ELR (cell line): ENCODE measurements around the gene CABP2.
"Not testable (repeated sequence)": the region's sequence is repeated elsewhere in the genome, so short reads cannot be mapped to it uniquely, and the experiment has no call there.

Experiments used
- DNase-seq: peaks from one replicate; pipeline ENCODE4 v3.0.0-alpha.2; 2015; ENCODE audit warnings: low read depth

Gene CABP2

DNA sequence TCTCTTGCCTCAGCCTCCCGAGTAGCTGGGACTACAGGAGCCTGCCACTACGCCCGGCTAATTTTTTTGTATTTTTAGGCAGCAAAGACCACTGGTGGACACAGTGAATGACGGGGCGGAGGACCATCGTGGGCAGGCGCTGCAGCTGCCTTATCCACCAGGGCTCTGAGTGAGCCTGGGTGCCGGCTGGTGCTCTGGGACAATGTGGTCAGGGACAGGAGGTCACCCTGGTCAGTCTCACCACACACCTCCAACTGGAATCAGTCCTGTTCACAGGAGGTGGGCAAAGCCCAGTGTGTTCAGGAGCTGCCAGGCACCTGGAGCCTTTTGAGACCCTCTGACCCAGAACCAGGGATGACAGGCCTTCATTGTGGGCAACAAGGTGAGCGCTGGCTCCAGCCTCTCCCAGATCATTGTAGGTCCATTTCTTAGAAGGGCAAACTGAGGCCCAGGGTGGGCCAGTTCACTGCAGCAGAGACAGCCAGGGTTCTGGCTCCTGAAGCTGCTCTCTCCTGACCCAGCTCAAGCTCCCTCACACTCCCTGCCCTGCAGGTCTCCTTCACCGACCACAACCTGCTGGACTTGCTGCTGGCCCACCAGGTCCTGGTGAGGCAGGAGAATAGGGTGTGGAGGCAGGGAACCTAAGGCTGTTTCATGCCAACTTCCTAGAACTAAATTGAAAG is 15.7 kb upstream of the CABP2 start:
- no peak for DNase-seq

DNA sequence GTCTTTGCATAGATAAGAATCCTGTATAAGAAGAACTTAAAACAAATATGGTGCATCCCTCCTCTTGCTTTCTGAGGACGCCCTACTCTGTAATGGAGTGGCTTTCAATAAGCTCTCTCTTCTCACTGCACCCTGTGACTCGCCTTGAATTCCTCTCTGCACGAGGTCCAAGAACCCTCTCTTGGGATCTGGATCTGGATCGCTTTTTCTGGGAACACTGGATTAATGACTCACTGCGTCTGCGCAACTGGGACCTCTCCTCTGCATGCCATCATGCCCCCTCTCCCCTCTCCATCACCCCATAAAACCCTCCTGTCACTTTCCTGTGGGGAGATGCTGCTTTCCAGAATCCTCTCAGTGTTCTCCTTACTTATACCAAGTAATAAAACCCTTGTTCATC is 15.1 kb upstream of the CABP2 start:
- peak; percentile 10 for DNase-seq

DNA sequence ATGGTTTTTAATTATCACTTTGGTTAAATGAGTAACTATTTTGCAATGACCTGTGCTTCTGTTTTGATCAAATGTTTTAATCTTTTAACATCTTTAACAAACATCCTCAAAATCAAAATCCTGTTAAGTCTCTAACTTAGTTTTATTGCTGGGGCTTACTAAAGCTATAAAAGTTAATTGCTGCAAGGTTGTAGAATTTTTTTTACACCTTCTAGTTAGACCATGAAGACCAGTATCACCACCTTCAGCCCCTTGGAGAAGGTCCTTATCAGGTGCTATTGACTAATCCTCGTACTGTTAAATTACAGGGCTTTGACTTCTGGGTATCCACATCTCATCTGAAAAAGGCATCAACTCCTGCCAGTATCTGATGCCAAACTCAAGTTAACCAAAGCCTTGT is 12.3 kb upstream of the CABP2 start:
- no peak for DNase-seq

DNA sequence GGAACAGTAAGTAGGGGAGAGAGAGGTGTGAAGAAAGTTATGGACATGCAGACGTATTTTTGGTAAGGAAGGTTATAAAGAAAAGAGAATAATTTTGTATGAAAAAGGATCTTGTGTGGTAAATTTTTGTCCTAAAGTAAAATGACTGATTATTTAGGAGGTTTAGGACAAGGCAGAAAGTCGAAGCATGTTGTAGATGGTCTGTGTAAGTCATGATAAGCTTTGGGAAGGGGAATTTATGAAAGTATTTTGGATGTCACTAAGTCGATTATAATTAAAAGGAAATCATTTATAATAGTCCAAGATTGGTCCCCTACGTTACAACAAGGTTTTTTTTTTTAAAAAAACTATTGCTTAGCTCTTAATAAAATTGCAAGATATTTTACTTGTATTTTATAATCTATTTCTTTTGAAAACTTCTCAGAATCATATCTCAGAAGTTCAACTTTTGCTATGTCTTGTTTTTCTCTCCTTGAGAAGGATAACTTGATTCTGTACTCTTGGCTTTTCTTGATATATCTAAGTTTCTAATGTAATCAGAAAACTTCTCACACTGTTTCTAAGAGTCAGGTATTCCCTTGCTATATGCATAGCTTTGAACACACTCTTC is 10.9 kb upstream of the CABP2 start:
- peak; percentile 36 for DNase-seq

DNA sequence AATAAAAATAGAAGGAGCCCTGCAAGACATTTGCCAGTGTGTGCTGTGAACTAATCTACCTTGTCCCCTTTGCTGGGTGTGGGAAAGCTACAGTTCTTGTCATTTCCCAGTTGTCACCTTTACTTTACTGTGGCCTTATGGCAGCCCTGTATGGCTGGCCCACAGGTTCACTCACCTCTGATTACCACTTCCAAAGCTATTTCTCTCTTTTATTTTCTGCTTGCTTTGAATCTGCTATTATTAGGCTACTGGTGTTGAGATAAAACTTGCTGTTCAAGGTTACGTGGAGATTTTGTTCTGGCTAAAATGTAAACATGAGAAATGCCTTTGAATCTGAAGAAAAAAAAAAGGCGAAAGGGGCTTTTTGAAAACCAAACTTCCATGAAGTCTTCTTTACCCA is 9.6 kb upstream of the CABP2 start:
- DNase-seq, result no peak

DNA sequence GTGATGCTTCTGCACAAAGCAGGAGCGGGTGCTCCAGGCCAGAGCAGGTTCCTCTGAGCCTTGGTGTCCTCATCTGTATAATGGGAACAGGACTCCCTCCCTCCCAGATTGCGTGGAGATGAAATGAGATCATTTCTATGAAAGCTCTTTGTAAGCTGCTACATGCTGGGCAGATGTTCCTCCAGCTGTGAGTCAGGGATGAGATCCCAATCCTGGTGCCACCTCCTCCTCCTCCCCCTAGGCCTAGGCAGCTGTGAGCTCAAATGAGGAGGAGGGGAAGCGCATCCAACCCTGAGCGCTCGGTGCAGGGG is 7.0 kb upstream of the CABP2 start:
- no peak for DNase-seq

DNA sequence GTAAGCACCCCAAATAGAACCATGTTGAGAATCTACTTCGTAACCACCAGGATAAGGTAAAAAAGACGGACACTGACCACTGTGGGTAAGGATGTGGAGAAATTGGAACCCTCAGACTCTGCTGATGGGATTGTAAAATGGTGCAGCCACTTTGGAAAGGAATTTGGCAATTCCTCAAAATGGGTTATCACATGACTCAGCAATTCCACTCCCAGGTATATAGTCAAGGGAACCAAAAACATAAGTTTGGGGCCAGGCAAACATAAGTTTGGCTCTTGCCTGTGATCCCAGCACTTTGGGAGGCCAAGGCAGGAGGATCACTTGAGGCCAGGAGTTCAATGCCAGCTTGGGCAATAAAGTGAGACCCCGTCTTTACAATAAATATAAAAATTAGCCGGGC is 5.1 kb upstream of the CABP2 start:
- DNase-seq, result no peak

DNA sequence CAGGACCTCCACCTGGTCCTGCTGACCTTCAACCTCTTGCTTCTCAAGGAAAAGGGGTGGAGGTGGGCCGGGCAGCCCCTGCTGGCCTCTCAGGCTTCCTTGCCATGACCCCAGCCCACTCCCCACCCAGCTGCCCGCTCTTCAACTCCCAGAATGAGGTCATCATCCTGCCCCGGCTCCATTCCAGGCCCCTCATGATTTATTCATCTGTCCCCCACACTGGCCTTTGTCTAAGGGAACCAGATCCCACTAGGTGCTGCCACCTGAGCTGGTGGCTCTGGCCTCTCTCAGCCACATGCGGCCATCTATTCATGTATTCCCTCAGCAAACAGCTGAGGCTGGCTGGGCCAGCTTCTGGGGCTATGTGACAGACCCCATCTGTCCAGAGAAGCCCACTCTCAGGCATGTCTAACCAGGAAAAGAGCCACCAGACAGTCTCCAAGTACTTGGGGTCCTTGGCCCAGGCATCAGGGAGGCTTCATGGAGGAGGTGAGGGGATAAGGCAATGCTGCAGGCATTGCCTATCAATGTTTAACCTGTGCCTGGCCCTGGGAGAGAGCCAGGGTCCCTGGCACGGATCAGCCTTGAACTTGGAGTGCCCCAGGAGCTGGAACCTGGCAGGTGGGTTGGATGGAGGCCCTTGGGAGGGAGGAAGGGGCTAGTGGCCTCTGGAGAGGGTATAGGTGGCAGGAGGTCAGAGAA is 2.2 kb upstream of the CABP2 start:
- DNase-seq, result no peak

DNA sequence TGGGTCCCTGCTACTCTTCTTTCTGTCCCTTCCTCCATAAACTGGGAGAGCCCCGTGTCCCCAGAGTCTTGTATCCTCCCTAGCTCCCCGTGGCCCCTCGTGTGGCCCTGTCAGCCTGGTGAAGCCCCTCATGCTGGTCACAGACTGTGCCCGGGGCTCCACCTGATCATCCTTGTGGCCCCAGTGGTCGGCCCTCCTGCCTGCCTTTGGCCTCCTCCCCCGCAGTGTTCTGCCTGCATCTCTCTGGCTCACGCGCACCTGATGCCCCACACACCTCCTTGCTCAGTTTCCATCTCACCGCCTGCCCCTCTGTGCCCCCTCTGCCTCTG is 1.2 kb upstream of the CABP2 start:
- no peak for DNase-seq

DNA sequence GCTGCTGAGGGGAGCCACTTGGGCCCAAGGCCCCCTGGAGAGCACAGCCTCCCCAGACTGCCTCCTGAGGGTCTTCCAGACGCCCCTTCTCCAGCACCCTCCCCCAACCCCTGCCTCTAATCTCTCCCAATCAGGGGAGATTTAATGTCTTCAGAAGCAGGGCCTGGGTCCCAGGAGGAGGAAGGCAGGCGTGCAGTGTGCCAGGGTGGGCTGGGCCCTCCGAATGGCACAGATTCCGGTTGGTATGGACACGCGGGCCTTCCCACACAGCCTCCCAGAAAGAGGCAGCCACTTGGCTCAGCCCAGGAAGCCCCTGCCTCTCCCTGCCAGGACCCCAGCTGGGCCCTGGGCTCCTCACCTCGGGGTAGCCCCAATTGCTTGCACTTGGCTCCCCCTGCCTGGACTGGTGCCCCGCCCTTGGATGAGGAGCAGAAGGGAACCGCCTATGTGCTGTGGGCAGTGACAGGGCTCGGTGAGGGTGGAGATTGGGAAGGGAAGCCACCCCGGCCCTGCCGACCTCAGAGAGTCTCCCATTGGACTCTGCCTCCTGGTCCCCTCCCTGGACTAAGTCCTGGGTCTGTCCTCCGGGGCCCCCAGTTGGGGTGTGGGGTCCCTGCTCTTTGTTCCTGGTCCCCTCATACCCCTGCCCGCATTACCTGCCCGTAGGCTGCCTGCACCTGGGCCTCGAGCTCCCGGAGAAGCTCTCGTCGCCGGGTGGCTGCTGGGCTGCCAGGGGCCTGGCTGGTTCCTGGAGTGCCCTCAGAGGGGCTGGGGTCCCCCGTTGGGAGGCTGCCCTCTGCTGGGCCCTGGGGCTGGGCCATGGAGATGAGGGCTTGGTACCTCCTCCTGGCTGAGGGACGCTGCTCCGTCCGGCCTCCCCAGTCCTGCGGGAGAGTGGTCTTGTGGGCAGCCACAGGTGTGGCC is 572 bp upstream of the CABP2 start:
- DNase-seq, result no peak

DNA sequence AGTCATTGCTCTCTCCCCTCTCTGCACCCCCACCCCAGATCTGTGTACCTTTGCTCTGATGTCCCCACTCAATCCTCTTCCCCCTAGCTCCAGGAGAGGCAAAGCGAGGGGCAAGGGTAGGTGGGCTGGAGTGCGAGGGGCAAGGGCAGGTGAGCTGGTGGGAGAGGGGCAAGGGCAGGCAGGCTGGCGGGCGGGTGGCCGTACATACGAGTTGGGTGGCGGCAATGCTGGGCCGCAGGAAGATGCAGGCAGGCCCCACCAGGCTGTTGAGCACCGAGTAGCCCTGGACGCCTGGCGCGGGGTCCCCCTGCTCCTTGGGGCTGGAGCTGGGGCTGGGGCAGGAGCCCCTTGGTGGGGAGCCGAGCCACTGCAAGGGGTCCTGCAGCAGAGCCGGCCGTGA is 908 bp downstream of the CABP2 start:
- DNase-seq, result no peak

DNA sequence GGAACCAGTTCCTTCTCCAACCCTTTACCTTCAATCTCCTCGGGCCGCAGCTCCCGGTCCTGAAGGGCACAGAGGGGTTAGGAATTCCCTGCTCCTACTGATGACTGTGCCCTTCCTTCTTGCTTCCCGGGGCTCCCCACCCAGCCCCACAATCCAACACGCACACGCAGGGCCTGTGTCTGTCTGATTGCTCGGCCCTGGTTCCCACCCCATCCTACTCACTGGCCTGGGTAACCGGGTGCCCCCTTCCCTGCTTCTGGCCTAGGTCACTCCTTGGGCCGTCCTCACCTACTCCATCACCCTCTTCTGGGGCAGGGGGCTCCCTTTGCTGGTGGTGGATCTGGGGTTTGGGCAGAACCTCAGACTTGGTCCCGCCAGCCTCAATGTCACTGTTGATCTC is 1.3 kb downstream of the CABP2 start:
- DNase-seq, result no peak

DNA sequence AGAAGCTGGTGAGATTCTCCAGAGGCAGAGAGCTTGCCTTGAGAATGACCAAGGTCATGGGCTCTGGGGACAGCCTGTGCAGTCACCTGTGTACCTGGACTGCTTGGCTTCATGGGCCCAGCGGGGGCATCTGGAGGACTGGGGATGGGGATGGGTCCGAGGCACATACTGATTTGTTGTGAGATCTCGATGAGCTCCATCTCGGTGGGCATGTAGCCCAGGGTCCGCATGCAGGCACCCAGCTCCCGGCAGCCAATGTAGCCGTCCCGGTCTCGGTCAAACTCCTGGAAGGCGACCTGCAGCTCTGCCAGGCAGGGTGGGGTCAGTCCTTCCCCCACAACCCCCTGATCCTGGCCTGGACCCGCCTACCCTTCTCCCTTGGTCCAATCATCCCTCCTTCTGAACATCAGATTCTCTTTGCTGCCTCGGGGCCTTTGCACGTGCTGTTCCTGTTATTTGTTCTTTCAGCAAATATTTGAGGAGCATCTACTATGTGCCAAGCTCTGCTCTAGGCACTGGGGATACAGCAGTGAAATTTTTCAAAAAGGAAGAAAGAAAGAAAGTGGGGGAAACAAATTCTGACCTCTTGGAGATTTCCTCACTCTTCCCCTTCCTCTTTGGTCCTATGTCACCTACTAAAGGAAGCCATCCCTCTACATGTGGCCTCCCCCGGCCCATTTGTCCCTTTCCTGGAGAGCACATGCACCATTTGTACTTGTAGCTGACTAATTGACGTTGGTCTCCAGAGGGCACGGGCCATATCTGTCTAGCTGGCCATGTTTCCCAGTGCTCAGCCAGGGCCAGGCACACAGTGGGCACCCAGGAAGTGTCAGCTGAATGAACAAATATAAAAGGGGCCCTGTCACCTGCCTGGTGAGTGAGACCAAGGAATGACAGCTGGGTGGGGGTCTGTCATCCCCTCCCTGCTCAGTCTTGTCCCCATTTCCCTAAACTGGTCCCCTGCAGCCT is 2.1 kb downstream of the CABP2 start:
- no peak for DNase-seq

DNA sequence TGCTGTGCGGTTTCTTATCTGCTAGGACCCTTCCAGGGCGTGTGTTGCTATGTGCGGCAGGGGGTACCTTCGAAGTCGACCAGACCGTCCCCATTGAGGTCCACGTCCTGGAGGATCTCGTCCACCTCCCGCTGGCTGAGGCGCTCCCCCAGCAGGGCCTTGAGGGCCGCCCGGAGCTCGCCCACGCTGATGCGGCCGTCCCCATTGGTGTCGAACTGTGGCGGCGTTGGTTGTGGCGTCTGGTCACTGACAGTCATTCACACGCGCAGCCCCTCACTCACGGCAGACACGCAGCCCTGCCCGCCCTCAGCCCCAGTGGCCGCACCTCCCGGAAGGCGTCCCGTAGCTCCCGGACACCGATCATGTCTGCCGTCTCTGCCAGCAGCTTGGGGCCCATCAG is 3.5 kb downstream of the CABP2 start:
- no peak for DNase-seq

DNA sequence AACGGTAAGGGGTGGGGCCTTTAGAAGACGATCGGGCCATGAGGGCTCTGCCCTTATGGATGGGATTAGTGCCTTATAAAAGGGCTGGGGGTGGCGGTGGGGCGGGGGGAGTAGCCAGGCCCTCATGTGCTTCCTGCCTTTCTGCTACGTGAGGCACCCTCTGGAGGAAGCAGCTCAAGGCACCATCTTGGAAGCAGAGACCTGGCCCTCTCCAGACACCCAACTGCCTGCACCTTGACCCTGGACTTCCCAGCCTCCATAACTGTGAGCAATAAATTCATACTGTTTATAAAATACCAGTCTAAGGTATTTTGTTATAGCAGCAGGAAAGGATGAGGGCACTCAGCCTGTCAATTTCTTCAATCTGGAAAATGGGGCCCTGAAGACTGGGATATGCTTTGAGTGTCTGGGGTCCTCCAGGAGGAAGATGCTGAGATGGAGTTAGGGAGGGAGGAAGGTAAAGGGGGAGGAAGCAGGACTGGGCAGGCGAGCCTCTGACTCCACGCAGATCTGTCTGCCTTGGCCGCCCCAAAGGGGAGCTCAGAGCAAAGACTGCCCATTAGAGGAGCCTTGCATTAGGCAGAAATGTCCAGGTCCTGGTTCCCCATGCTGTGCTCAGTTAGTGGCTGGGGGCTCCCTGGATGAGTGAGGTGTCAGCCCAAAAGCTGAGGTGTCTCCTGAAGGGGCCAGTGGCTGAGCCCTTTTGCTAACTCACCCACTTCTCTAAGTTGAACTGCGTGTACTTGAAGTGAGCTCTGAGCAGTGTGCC is 5.3 kb downstream of the CABP2 start:
- DNase-seq, result no peak

DNA sequence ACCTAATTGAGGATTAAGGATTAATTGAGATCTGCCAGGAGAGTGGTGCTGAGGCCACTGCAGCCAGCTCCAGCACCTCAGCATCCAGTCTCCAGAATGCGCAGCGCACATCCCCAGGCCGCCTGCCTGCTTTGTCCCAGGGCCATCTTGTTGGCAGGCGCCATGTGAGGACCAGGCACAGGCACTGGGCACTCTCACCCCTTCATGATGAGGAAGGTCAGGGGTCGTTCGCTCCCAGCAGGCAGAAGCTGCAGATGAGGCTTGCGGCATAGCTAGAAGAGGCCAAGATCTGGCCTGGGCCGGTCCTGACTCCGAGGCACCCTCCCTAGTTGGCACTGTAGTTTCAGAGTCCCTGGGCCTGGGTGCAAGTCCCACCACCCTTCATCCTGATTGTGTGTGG is 6.4 kb downstream of the CABP2 start:
- DNase-seq, result no peak

DNA sequence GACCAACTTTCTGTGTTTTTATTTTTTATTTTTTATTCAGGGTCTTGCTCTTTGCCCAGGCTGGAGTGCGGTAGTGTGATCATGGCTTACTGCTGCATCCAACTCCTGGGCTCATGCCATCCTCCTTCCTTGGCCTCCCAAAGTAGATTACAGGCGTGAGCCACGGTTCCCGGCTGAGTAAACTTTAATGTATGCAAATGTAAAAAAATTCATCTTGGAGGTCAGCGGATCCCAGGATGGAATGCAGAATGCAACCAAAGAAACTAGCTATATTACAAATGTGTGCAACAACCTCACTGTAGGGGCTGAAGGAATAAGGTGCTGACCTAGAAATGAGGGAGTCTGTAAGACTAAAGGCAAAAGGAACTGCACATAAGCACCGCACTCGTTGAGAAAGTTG is 9.1 kb downstream of the CABP2 start:
- no peak for DNase-seq

DNA sequence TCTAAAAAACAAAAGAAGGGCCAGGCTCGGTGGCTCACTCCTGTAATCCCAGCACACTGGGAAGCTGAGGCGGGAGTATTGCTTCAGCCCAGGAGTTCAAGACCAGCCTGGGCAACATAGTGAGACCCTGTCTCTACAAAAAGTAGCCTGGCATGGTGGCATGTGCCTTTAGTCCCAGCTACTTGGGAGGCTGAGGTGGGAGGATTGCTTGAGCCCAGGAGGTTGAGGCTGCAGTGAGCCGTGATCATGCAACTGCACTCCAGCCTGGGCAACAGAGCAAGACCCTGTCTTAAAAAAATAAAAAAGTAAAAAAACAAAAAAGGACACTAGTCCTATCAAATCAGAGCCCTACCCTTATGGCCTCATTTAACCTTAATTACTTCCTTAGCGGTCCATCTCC is 11.7 kb downstream of the CABP2 start:
- DNase-seq, result not testable (repeated sequence)

DNA sequence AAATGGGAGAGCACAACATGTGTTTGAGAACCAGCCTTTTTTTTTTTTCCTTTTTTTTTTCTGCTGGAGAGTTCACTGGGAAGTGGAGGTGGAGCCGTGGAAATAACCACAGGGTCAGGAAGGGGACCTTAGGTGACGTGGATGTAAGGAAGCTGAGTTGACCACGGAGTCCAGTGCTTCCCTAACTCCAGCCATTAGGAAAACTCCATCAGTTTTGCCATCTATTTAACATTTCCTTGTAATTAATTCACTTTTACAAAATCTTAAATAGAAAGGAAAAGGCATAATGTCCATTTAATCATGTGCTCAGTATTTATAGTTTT is 13.3 kb downstream of the CABP2 start:
- peak; percentile 31 for DNase-seq

DNA sequence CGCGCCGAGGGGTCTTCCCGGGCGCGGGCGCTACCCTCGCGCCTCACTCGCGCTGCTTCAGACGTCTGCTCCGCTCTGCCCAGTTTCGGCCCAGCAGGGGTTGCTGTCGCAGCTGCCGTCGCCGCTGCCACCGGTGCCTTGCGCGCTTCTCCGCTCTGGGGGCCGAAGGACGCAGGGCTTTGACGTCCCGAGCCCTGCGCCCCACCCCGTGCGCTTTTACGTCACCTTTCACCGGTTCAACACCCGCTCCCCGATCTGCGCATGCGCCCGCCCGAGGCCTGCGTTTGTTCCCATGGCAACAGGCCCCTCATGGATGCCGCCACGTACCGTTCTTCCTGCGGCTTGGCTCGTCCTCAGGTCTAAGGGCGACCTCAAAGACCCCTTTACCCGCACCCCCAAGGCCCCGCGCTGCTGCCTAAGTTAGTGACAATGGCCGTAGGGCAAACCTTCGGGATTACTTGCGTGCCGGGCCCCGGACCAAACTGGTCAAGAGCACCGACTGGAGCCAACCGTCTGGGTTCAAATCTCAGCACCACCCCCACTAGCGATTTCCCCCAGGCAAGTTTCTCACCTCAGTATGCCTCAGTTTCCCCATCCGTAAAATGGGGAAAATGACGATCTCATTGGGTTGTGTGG is 14.6 kb downstream of the CABP2 start:
- DNase-seq, result peak; percentile 98
